K562 (cell line): ENCODE measurements around the gene MICAL1. TPM values are rescaled to one million over a fixed set of nuclear protein-coding genes. Genes with fewer than 3 reads are reported as not detected.

Experiments used
- polyA plus RNA-seq, 8 experiments: library from polyadenylated mRNA; depleted of rRNA in 4 of 8; stranded (reverse) in 5 of 8; unstranded in 3 of 8; fragments of >200 nt; fragmentation: Nextera tagmentation in 2 of 8; fragmentation: Illumina TruSeq in 1 of 8; extraction: Ambion mirVana in 2 of 8; extraction: Trizol in 1 of 8; gene quantifications; 2 replicates each; pipeline versions ENCODE4 v1.2.1 to v1.2.3, GENCODE V29; 2011 to 2014; ENCODE audit warnings: inconsistent platforms in 1 of 8, missing spikeins in 1 of 8
- total RNA-seq, 7 experiments: library from RNA; depleted of rRNA in 6 of 7; stranded (reverse); fragments of >200 nt in 6 of 7; fragmentation: Illumina TruSeq in 2 of 7; extraction: Trizol in 2 of 7; gene quantifications; 2 replicates each; pipeline versions ENCODE4 v1.2.1 to v1.2.3, GENCODE V29; 2011 to 2021; ENCODE audit warnings: low replicate concordance in 1 of 7
- TF ChIP-seq, protein P1 (sequence below): fragments of 450-650 bp; IDR thresholded peaks from 2 replicates; pipeline ENCODE4 v1.6.1; 2016; ENCODE audit warnings: low read depth

The MICAL1 gene
- total and polyA plus RNA-seq, 9 of the 15 experiments (the other 6 are each of a cell fraction or from before 2014, with no cell fraction given), result 0.07 to 15.2 (median 7.0) TPM

DNA sequence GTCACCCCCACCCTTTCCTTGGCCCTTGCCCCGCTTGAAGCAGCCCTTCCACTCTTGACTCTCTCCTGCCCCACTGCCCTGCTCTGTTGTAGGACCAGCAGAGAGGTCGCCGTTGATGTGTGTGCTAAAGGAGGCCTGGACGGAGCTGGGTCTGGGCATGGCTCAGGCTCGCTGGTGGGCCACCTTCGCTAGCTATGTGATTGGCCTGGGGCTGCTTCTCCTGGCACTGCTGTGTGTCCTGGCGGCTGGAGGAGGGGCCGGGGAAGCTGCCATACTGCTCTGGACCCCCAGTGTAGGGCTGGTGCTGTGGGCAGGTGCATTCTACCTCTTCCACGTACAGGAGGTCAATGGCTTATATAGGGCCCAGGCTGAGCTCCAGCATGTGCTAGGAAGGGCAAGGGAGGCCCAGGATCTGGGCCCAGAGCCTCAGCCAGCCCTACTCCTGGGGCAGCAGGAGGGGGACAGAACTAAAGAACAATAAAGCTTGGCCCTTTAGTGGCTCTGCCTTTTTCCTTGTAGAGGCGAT is 12.1 kb downstream of the MICAL1 start (continued):
- TF ChIP-seq, protein P1, sequence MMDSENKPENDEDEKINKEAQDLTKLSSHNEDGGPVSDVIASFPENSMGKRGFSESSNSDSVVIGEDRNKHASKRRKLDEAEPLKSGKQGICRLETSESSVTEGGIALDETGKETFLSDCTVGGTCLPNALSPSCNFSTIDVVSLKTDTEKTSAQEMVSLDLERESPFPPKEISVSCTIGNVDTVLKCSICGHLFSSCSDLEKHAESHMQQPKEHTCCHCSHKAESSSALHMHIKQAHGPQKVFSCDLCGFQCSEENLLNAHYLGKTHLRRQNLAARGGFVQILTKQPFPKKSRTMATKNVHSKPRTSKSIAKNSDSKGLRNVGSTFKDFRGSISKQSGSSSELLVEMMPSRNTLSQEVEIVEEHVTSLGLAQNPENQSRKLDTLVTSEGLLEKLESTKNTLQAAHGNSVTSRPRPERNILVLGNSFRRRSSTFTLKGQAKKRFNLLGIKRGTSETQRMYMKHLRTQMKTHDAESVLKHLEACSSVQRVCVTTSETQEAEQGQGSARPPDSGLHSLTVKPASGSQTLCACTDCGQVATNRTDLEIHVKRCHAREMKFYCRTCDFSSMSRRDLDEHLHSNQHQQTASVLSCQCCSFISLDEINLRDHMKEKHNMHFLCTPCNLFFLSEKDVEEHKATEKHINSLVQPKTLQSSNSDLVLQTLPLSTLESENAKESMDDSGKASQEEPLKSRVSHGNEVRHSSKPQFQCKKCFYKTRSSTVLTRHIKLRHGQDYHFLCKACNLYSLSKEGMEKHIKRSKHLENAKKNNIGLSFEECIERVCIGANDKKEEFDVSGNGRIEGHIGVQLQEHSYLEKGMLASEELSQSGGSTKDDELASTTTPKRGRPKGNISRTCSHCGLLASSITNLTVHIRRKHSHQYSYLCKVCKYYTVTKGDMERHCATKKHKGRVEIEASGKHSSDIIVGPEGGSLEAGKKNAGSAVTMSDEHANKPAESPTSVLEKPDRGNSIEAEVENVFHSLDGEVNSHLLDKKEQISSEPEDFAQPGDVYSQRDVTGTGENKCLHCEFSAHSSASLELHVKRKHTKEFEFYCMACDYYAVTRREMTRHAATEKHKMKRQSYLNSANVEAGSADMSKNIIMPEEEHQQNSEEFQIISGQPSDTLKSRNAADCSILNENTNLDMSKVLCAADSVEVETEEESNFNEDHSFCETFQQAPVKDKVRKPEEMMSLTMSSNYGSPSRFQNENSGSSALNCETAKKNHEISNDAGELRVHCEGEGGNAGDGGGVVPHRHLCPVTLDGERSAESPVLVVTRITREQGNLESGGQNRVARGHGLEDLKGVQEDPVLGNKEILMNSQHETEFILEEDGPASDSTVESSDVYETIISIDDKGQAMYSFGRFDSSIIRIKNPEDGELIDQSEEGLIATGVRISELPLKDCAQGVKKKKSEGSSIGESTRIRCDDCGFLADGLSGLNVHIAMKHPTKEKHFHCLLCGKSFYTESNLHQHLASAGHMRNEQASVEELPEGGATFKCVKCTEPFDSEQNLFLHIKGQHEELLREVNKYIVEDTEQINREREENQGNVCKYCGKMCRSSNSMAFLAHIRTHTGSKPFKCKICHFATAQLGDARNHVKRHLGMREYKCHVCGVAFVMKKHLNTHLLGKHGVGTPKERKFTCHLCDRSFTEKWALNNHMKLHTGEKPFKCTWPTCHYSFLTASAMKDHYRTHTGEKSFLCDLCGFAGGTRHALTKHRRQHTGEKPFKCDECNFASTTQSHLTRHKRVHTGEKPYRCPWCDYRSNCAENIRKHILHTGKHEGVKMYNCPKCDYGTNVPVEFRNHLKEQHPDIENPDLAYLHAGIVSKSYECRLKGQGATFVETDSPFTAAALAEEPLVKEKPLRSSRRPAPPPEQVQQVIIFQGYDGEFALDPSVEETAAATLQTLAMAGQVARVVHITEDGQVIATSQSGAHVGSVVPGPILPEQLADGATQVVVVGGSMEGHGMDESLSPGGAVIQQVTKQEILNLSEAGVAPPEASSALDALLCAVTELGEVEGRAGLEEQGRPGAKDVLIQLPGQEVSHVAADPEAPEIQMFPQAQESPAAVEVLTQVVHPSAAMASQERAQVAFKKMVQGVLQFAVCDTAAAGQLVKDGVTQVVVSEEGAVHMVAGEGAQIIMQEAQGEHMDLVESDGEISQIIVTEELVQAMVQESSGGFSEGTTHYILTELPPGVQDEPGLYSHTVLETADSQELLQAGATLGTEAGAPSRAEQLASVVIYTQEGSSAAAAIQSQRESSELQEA, result no peak
